Femur (tissue), 1 donor: ENCODE data around the gene ZBED4.

Experiments used
- DNase-seq: peaks from one replicate; pipeline ENCODE4 v3.0.0-alpha.2; 2017

The ZBED4 gene

GRCh38 chr22:49856766-49857618 is 3.3 kb downstream of the ZBED4 start:
- DNase-seq: no peak

GRCh38 chr22:49858827-49859226 is 5.2 kb downstream of the ZBED4 start:
- no peak for DNase-seq

- no peak for DNase-seq
Observed at GRCh38 chr22:49861642-49862495, 8.2 kb downstream of the ZBED4 start.

DNA sequence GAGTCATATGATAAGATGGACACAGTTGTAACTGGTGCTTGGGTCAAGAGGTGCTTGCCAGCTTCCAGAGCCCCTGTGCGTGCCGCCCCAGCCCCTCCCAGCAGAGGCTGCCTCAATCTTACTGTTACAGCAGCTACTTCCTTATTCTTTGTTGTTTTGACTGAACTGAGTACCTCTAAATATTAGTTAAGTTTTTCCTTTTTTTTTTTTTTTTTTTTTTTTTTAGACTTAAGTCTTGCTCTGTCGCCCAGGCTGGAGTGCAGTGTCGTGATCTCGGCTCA is 8.8 kb downstream of the ZBED4 start:
- DNase-seq: no peak

- DNase-seq: no peak
Observed at GRCh38 chr22:49863931-49864330, 10.3 kb downstream of the ZBED4 start.

GRCh38 chr22:49865156-49865555 is 11.5 kb downstream of the ZBED4 start:
- no peak for DNase-seq

- DNase-seq: no peak
Observed at GRCh38 chr22:49866134-49866533, 12.5 kb downstream of the ZBED4 start.

DNA sequence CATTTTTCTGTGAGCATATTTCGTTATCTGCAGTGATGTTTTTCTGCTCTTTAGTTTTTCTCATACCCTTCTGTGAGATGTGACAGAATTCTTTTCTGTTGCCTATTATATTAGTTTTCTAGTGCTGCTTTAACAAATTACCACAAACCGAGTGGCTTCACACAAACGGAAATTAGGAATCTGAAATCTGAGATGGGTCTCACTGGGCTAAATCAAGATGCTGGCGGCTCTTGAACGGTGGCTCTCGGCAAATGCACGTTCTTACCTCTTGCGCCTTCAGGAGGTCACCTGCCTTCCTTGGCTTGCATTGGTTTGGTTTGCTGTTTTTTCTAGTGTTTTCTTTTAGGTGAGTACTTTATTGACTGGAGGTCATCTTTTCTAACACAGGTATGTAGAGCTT is 13.0 kb downstream of the ZBED4 start:
- no peak for DNase-seq

DNA sequence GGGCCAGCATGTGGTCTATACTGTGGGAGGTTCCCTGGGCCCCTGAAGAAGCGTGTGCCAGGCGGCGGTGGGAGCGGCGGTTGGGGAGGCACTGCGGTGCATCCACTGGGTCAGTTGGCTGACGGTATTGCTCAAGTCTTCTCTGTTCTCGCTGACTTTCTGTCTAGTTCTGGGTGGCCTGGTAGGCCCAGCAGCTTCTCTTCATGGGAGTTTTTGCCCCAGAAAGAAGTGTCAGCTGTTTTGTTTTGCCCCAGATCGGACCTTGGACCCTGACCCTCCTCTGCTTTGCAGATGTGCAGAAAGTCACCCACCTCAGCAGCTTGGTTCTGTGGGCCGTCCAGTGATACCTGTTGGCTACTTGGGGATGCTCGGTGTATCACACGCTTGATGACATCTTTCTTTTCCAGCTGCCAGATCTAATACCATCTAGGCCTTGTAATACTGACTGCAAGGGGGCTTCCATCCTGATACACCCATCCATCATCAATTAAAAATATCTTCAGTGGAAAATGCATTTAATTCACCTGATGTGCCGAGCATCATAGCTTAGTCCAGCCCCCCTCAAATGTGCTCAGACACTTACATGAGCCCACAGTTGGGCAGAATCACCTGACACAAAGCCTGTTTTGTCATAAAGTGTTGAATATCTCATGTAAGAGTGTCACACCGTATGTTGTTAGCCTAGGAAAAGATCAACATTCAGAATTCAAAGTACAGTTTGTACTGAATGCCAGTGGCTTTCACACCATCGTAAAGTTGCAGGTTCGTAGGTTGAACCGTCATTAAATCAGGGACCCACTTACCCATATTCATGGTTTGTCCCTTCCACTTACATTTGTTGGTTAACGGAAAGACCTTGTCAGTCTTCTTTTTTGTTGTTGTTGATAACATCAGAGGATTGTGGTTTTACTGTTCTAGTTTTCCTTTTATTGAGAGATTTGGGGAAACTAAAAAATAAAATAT is 13.9 kb downstream of the ZBED4 start:
- DNase-seq: no peak

DNA sequence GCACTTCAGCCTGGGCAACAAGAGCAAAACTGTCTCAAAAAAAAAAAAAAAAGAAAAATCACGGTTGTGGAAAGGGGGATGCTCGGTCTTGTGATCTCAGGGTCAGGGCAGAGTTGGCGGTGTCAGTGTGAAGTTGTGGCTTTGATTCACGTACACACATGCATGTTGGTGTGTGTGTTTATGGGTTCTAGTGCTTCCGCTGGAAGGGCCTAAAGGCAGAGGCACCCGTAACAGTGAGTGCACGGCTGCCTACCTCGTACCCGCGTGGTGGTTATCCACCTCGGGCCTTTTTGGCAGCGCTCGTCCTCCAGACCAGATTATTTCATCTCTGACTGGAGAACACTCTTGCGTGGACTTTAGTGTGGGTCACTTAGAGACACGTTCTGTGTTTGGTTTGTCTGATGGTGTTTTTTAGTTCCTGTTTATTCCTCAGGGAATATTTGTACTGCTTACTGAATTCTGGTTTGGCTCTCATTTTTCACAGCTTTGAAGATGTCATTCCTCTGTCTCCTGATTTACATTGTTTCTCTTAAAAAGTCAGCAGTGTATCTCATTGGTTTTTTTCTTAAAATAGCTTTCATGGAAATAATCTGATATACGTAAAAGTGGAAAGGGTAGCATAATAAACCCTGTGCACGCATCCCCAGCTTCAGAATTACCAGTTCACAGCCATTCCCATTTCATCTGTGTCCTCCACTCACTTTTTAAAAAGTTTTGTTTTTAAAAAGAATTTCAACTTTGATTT is 15.6 kb downstream of the ZBED4 start:
- DNase-seq: no peak

DNA sequence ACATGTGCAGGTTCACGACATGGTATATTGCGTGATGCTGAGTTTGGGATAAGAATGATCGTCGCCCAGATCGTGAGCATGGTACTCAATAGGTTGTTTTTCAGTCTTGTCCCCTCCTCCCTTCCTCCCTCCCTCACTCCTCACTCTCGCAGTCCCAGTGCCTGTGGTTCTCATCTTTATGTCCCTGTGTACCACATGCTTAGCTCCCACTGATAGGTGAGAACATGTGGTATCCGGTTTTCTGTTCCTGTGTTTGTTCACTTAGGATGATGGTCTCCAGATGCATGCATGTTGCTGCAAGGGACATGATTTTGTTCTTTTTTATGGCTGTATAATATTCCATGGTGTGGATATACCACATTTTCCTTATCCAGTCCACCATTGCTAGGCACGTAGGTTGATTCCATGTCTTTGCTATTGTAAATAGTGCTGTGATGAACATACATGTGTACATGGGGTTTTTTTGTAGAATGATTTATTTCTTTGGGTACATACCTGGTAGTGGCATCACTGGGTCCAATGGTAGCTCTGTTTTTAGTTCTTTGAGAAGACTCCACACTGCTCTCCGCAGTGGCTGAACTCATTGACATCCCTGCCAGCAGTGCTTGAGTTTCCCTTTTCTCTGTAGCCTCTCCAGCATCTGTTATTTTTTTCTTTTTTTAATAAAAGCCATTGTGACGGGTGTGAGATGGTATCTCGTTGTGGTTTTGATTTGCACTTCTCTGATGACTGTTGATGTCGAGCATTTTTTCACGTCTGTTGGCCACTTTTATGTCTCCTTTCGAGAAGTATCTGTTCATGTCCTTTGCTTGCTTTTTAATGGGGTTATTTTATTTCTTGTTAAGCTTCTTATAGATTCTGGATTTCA is 16.4 kb downstream of the ZBED4 start:
- DNase-seq: no peak

GRCh38 chr22:49871482-49871881 is 17.8 kb downstream of the ZBED4 start:
- no peak for DNase-seq

DNA sequence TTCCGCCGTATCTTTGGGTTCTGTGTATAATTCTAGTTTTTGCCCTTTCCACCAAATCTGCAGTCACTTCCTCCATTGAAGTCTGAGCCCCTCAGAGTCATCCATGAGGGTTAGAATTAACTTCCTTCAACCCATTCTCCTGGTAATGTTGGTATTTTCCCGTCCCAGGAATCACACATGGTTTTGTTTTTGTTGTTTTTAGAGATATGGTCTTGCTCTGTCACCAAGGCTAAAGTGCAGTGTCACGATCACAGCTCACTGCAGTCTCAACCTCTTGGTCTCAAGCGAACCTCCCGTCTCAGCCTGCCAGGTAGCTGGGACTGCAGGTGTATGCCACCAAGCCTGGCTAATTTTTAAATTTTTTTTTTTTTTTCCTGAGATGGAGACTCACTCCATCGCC is 18.7 kb downstream of the ZBED4 start:
- DNase-seq: no peak

DNA sequence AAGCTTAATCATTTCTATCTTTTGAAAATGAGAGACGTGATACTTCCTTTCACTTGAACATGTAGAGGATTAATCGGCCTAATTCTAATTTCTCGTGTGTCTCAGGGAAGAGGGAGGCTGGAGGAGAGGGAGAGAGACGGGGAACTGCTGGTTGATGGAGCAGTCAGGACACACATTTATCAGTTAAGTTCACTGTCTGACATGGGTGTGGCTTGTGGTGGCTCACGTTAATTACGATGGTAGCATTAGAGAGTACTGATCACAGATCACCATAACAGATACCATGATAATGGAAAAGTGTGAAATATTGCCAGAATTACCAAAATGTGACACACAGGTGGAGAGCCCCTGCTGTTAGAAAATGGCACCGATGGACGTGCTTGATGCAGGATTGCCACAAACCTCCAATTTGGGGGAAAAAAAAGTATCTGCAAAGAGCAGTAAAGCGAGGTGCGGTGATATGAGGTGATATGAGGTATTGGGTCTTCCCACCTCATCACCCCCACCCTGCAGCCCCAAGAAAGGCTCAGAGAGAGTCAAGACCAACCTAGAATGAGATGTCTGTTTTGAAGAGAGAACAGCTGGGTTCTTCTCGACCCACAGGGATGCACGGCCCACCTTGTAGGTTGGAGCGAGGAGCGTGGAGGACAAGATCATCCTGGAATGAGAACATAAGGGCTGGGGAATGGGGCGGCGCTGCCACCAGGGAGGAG is 19.7 kb downstream of the ZBED4 start:
- DNase-seq: no peak

GRCh38 chr22:49877642-49878041 is 24.0 kb downstream of the ZBED4 start:
- no peak for DNase-seq

GRCh38 chr22:49878206-49878605 is 24.6 kb downstream of the ZBED4 start:
- no peak for DNase-seq

- DNase-seq: no peak
Observed at GRCh38 chr22:49879871-49880270, 26.2 kb downstream of the ZBED4 start.

DNA sequence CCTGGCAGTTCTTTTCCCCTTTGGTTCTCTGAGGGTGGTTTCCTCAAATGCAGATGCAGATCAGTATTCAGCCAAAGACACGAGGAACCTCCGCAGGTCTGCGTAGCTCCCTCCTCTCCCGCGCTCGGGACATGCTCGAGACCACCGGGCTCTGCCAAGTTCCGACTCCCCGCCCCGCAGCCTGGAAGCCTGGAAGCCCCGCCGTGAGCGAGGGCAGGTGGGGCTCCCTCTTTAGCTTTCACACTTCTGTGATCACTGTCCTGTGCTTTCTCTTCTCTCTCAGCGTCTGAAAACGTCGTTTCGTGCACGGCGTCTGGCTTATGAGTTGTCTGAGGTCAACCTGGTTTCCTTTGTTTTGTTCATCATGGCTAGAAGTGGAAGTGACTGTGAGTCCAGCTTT is 26.6 kb downstream of the ZBED4 start:
- no peak for DNase-seq

DNA sequence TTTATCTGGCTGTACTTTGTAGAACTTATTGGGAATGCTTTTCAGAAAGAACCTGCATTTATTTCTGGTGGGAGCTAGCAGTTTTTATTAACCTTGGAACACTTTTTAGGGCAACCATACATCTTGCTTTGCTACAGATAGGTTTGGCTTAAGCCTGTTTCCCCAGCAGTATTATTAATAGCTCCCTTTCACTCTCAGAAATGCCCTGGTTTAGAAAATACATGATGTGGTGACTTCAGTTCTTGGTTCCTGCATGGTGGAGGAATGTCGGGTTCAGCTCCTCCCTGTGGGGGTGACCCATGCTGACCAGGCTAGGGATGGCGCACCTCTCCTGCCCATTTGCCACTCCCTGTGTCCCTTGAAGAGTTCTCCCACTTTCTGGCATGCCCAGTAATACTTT is 28.2 kb downstream of the ZBED4 start:
- no peak for DNase-seq

DNA sequence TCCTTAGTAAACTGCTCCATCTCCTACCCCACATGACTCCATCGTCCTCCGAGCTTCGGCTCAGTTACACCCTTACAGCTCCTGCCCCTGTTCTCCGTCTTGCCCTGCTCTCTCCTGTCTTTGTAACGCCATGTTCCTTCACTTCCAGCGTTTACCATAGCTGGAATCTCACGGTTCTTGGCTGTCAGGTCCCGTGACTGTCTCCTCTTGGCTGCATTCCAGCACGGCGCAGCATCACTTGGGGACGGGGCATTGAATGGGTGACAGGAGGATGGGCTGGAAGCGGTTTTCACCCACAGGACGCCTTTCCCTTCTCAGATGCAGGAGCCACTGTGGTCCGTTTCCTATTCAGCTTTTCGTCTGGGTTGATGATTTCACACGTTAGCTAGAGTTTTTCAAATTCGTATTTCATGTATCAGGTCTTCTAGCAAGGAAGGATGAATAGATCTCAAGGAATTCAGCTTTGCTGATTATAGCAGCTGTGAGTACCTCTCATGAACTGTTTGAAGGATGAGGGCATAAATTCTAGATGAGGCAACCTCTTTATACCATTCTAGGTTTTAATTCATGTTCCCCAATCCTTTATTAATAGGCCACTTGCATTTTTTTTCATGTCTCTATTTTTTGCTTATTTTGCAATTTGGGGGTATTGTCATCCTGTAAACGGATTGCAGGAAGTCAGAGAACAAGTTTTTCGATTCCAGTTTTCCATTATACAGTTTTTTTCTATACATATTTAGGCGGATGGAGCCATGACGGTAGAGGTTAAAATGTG is 29.1 kb downstream of the ZBED4 start:
- DNase-seq: no peak
